HCT116 (cell line): Measurements from ENCODE around the gene SLC44A5. TPM values are rescaled to one million over a fixed set of nuclear protein-coding genes. Genes with fewer than 3 reads are reported as not detected.

ENCODE experiments used
- ATAC-seq: fragments of 200-7000 bp; cut with Tn5 transposase; 2 replicates; pipeline ENCODE4 v1.9.1; 2020; ENCODE audit warnings: mild to moderate bottlenecking, moderate library complexity
- BruUV-seq: library from RNA; stranded (reverse); fragments of 400-500 nt; replicated peaks from 2 replicates; lab custom pipeline; 2021; lab: Mats Ljungman, UMichigan
- CTCF ChIA-PET: fragments of 300-600 bp; sonication (Branson Sonifier 250); formaldehyde crosslinking; loops from one replicate; lab custom pipeline; 2021; ENCODE audit warnings: antibody characterized with exemption; lab: Charles Lee
- POLR2A ChIA-PET: fragments of 300-600, 350-600 bp; sonication (Branson Sonifier 250); formaldehyde crosslinking; loops from one replicate; lab custom pipeline; 2021; ENCODE audit warnings: antibody characterized with exemption; lab: Charles Lee
- RAD21 ChIA-PET, 2 experiments: fragments of 300-600 bp; sonication (Branson Sonifier 250); formaldehyde crosslinking; loops; one replicate each; lab custom pipeline; 2023; ENCODE audit warnings: low total read pairs in 2 of 2; ENCODE audit not compliant: uncharacterized antibody in 2 of 2, unreplicated experiment in 2 of 2, low non-redundant PET in 1 of 2; lab: Charles Lee
- DNase-seq: peaks from one replicate; pipeline ENCODE4 v3.0.0-alpha.2; 2010; ENCODE audit warnings: low read depth, low spot score
- H2AFZ ChIP-seq: fragments of 200-600 bp; shearing (Covaris generic), sonication (generic); 2 replicates; pipeline ENCODE4 v1.6.1; 2017; ENCODE audit warnings: low read depth, mixed run types, mixed read lengths, antibody characterized with exemption, low read length; ENCODE audit not compliant: poor library complexity, severe bottlenecking
- H3K27ac ChIP-seq: 2 replicates; pipeline ENCODE4 v1.5.1; 2012; ENCODE audit warnings: low read depth, low read length
- H3K27me3 ChIP-seq: fragments of 200-600 bp; sonication (generic); 2 replicates; pipeline ENCODE4 v1.6.1; 2016; ENCODE audit warnings: mixed run types, low read length, mixed read lengths; ENCODE audit not compliant: insufficient read depth
- H3K36me3 ChIP-seq, 2 experiments: fragments of 200-500 bp in 1 of 2; fragments of 200-600 bp in 1 of 2; sonication (Bioruptor generic) in 1 of 2; sonication (generic) in 1 of 2; 2 replicates each; pipeline versions ENCODE4 v1.5.1 to v1.6.1; 2014 to 2016; ENCODE audit warnings: low read length in 2 of 2, inconsistent platforms in 1 of 2, mixed read lengths in 1 of 2, mixed run types in 1 of 2; ENCODE audit not compliant: insufficient read depth in 2 of 2, control insufficient read depth in 1 of 2
- H3K4me1 ChIP-seq, 2 experiments: fragments of 200-600 bp in 1 of 2; sonication (generic) in 1 of 2; 2 replicates each; pipeline versions ENCODE4 v1.5.1 to v1.6.1; 2012 to 2017; ENCODE audit warnings: low read length in 2 of 2, inconsistent platforms in 1 of 2, mild to moderate bottlenecking in 1 of 2, mixed read lengths in 1 of 2, mixed run types in 1 of 2, moderate library complexity in 1 of 2; ENCODE audit not compliant: insufficient read depth in 2 of 2, control insufficient read depth in 1 of 2
- H3K4me2 ChIP-seq: fragments of 200-600 bp; sonication (generic); 2 replicates; pipeline ENCODE4 v1.6.1; 2017; ENCODE audit warnings: mixed run types, low read length, mixed read lengths
- H3K4me3 ChIP-seq, 2 experiments: fragments of 200-600 bp in 1 of 2; sonication (generic) in 1 of 2; replicated peaks in 1 of 2; 2 replicates each; pipeline ENCODE4 v1.5.1; 2011 to 2016; ENCODE audit warnings: low read length in 2 of 2, control low read depth in 1 of 2, low read depth in 1 of 2, mild to moderate bottlenecking in 1 of 2, mixed read lengths in 1 of 2, mixed run types in 1 of 2
- H3K79me2 ChIP-seq: fragments of 200-600 bp; sonication (generic); 2 replicates; pipeline ENCODE4 v1.6.1; 2017; ENCODE audit warnings: mild to moderate bottlenecking, mixed run types, low read length, moderate library complexity, mixed read lengths; ENCODE audit not compliant: insufficient read depth
- H3K9ac ChIP-seq: fragments of 200-600 bp; sonication (generic); 2 replicates; pipeline ENCODE4 v1.6.1; 2016; ENCODE audit warnings: low read length, mixed read lengths
- H3K9me2 ChIP-seq: fragments of 200-600 bp; sonication (generic), shearing (Covaris generic); 2 replicates; pipeline ENCODE4 v1.6.1; 2017; ENCODE audit warnings: mixed run types, mild to moderate bottlenecking, moderate library complexity; ENCODE audit not compliant: insufficient read depth
- H3K9me3 ChIP-seq, 2 experiments: fragments of 200-500 bp in 1 of 2; fragments of 200-600 bp in 1 of 2; sonication (Bioruptor generic) in 1 of 2; sonication (generic) in 1 of 2; 2 replicates each; pipeline ENCODE4 v1.6.1; 2014 to 2017; ENCODE audit warnings: low read length in 2 of 2, mixed read lengths in 2 of 2, inconsistent platforms in 1 of 2, low read depth in 1 of 2, mild to moderate bottlenecking in 1 of 2, mixed run types in 1 of 2, moderate library complexity in 1 of 2; ENCODE audit not compliant: control insufficient read depth in 1 of 2, insufficient read depth in 1 of 2
- H4K20me1 ChIP-seq: fragments of 200-600 bp; sonication (generic), shearing (Covaris generic); 2 replicates; pipeline ENCODE4 v1.6.1; 2017; ENCODE audit warnings: mixed run types, mild to moderate bottlenecking, moderate library complexity; ENCODE audit not compliant: insufficient read depth
- RAD21 ChIP-seq: IDR thresholded peaks from 2 replicates; pipeline ENCODE4 v1.6.1; 2012; ENCODE audit warnings: low read depth, mild to moderate bottlenecking
- ZNF274 ChIP-seq: fragments of 200-500 bp; sonication (Bioruptor generic); IDR thresholded peaks from 2 replicates; pipeline ENCODE4 v1.6.1; 2014; ENCODE audit warnings: mild to moderate bottlenecking, low read depth, low read length, inconsistent platforms
- intact Hi-C: fragments of 100-400 bp; cut with micrococcal nuclease; formaldehyde crosslinking; loops from 2 replicates; pipeline ENCODE4 v1.10.0; 2022
- total RNA-seq: library from RNA; stranded (reverse); gene quantifications from one replicate; pipeline ENCODE4 v1.2.1, GENCODE V29; 2021; ENCODE audit not compliant: unreplicated experiment
- TF ChIP-seq, protein P1 (sequence below), 3 experiments: fragments of 200-600 bp in 1 of 3; sonication (generic) in 1 of 3; IDR thresholded peaks in 2 of 3; conservative IDR thresholded peaks in 1 of 3; 2 replicates each; pipeline ENCODE4 v1.5.1; 2012 to 2017; ENCODE audit warnings: low read depth in 2 of 3, low read length in 2 of 3, antibody characterized with exemption in 1 of 3, borderline replicate concordance in 1 of 3, control low read depth in 1 of 3, mild to moderate bottlenecking in 1 of 3, mixed read lengths in 1 of 3, mixed run types in 1 of 3, moderate library complexity in 1 of 3; ENCODE audit not compliant: insufficient read depth in 1 of 3

SLC44A5 gene
- total RNA-seq, 1 experiment from 2014 or later: 2.4 TPM

DNA sequence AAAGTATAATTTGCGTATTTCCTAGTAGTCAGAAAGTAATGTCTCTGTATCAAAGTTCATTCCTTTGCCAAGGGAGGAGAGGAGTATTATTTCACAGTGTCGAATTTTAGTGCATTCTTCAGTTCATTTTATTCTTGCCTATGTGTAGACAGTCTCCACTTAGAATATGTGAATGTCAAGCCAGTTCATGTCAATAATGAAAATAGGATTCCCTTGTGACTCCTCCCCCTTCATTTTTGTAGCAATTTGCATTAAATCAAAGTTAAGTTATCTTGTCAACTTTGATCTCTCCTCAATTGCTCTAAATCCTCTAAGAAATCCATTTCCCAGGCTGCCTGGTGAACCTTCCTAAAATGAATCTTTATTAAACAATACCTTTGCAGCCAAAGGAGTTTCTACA is 179.1 kb downstream of the SLC44A5 start:
- no peak overlapping the region for H3K9ac ChIP-seq
- ChIA-PET POLR2A (no interaction called here), CTCF (no interaction called here), RAD21 (no interaction called here)
- no peaks in the 10 kb centered on the region for H3K4me1 ChIP-seq
- DNase-seq (no peak), ATAC-seq (no peak)
- H3K27ac ChIP-seq: no peak overlapping the region
- H4K20me1 ChIP-seq: no peaks in the 10 kb centered on the region
- no TSS peak for BruUV-seq
- no peaks in the 10 kb centered on the region for H3K79me2 ChIP-seq
- H3K27me3 ChIP-seq: no peaks in the 10 kb centered on the region
- H3K36me3 ChIP-seq: no peaks in the 10 kb centered on the region
- no peaks in the 10 kb centered on the region for H3K9me3 ChIP-seq
- intact Hi-C loops: no loop called here
- H3K9me2 ChIP-seq: no peaks in the 10 kb centered on the region
- H3K4me3 ChIP-seq: no peak overlapping the region
- H3K4me2 ChIP-seq: no peak overlapping the region
- TF ChIP-seq ZNF274: no peak
- no peak overlapping the region for H2AFZ ChIP-seq

DNA sequence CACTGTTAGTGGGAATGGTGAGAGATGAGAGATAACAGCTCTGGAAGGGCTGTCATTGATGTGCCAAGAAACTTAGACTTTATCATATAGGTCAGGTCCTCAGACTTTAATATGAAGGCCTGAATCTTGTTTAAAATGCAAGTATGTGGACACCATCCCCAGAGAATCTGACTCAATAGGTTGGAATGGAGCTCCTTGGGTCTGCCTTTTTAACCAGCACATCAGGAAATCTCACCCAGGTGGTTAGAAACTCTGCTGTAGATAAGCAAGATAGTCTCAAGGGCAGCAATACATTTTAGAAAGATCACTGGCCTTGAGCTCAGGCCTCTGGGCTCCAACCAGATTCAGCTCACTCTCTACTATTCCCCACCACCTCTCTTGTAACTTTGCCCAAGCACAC is 180.4 kb downstream of the SLC44A5 start:
- Histone ChIP-seq H3K9me2 (no peaks in the 10 kb centered on the region), H3K9ac (no peak overlapping the region)
- TF ChIP-seq, protein P1, sequence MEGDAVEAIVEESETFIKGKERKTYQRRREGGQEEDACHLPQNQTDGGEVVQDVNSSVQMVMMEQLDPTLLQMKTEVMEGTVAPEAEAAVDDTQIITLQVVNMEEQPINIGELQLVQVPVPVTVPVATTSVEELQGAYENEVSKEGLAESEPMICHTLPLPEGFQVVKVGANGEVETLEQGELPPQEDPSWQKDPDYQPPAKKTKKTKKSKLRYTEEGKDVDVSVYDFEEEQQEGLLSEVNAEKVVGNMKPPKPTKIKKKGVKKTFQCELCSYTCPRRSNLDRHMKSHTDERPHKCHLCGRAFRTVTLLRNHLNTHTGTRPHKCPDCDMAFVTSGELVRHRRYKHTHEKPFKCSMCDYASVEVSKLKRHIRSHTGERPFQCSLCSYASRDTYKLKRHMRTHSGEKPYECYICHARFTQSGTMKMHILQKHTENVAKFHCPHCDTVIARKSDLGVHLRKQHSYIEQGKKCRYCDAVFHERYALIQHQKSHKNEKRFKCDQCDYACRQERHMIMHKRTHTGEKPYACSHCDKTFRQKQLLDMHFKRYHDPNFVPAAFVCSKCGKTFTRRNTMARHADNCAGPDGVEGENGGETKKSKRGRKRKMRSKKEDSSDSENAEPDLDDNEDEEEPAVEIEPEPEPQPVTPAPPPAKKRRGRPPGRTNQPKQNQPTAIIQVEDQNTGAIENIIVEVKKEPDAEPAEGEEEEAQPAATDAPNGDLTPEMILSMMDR (IDR thresholded peaks at IDR 0.05 in 2 of 3, conservative IDR thresholded peaks at IDR 0.05 in 1 of 3; ENCODE audit: borderline replicate concordance in 1 of 3, insufficient read depth in 1 of 3, low read depth in 2 of 3, low read length in 2 of 3): no peak
- no peak for TF ChIP-seq RAD21
- TF ChIP-seq, all 23 proteins: peak for 0
- no peaks in the 10 kb centered on the region for H3K9me3 ChIP-seq
- RAD21 ChIA-PET: no interaction called here
- H3K27me3 ChIP-seq: no peaks in the 10 kb centered on the region
- no peak for DNase-seq
- no peak overlapping the region for H3K4me2 ChIP-seq
- H3K36me3 ChIP-seq: no peaks in the 10 kb centered on the region
- intact Hi-C loops: no loop called here
- no peaks in the 10 kb centered on the region for H3K79me2 ChIP-seq
- H2AFZ ChIP-seq: no peak overlapping the region
- no peaks in the 10 kb centered on the region for H4K20me1 ChIP-seq
- ATAC-seq: no peak
- CTCF ChIA-PET: no interaction called here
- H3K27ac ChIP-seq: no peak overlapping the region
- no peak overlapping the region for H3K4me3 ChIP-seq
- no peaks in the 10 kb centered on the region for H3K4me1 ChIP-seq
- POLR2A ChIA-PET: no interaction called here
- no TSS peak for BruUV-seq
